ENCODE results near the gene GSPT1.

Gene GSPT1

GRCh38 chr16:11913425-11914079 is 2.2 kb downstream of the GSPT1 start:
- Histone ChIP-seq H3K27me3 (no peaks in the 10 kb centered on the region), H3K27ac (peak overlapping the region; percentile 94; the same call in 1 of the 2 replicates), H3K4me1 (peaks cover 55% of the 10 kb centered on the region), H3K36me3 (peaks cover 18% of the 10 kb centered on the region), H3K4me3 (peak overlapping the region; percentile 98), H3K9me3 (no peaks in the 10 kb centered on the region), H4K20me1 (peaks cover 69% of the 10 kb centered on the region), H3K9ac (peak overlapping the region; percentile 96), H3K4me2 (peak overlapping the region; percentile 86)
- no peak for TF ChIP-seq Cebpa-rat (IDR thresholded peaks at IDR 0.05)

GRCh38 chr16:11909653-11910545 is 5.9 kb downstream of the GSPT1 start:
- TF ChIP-seq Cebpa-rat (IDR thresholded peaks at IDR 0.05), result no peak
- Histone ChIP-seq H3K27me3 (no peaks in the 10 kb centered on the region), H3K4me3 (no peak overlapping the region), H3K4me2 (peak overlapping the region; percentile 35; the same call in 1 of the 2 replicates), H3K4me1 (peaks cover 53% of the 10 kb centered on the region), H3K9me3 (no peaks in the 10 kb centered on the region), H3K9ac (no peak overlapping the region; the same call in 1 of the 2 replicates), H3K27ac (no peak overlapping the region), H4K20me1 (peaks cover 100% of the 10 kb centered on the region), H3K36me3 (peaks cover 49% of the 10 kb centered on the region)

- Histone ChIP-seq H3K4me2 (no peak overlapping the region), H3K27ac (no peak overlapping the region), H3K9me3 (no peaks in the 10 kb centered on the region), H3K27me3 (no peaks in the 10 kb centered on the region), H4K20me1 (peaks cover 100% of the 10 kb centered on the region), H3K4me1 (peaks cover 43% of the 10 kb centered on the region), H3K4me3 (no peak overlapping the region), H3K36me3 (peaks cover 74% of the 10 kb centered on the region), H3K9ac (no peak overlapping the region)
- TF ChIP-seq Cebpa-rat (IDR thresholded peaks at IDR 0.05), result no peak
Measured at GRCh38 chr16:11907160-11907970, 8.4 kb downstream of the GSPT1 start.

- Histone ChIP-seq H3K9me3 (no peaks in the 10 kb centered on the region), H3K27ac (no peak overlapping the region), H3K4me2 (no peak overlapping the region), H3K27me3 (no peaks in the 10 kb centered on the region), H3K4me1 (peaks cover 12% of the 10 kb centered on the region; the same call in 1 of the 2 replicates), H3K36me3 (peaks cover 88% of the 10 kb centered on the region), H3K9ac (no peak overlapping the region), H4K20me1 (peaks cover 100% of the 10 kb centered on the region), H3K4me3 (no peak overlapping the region)
- no peak for TF ChIP-seq Cebpa-rat (IDR thresholded peaks at IDR 0.05)
Measured at GRCh38 chr16:11903906-11904305, 11.8 kb downstream of the GSPT1 start.

GRCh38 chr16:11901091-11901490 is 14.7 kb downstream of the GSPT1 start:
- H3K4me3 ChIP-seq, result no peak overlapping the region
- TF ChIP-seq Cebpa-rat (IDR thresholded peaks at IDR 0.05), result no peak
- H3K9me3 ChIP-seq, result no peaks in the 10 kb centered on the region
- peaks cover 100% of the 10 kb centered on the region for H4K20me1 ChIP-seq
- H3K27me3 ChIP-seq, result no peaks in the 10 kb centered on the region
- peaks cover 21% of the 10 kb centered on the region for H3K4me1 ChIP-seq
- 0 out of 2 replicates have a peak overlapping the region, but pooled peaks have one; percentile 20 for H3K9ac ChIP-seq
- peaks cover 86% of the 10 kb centered on the region for H3K36me3 ChIP-seq
- no peak overlapping the region for H3K4me2 ChIP-seq
- H3K27ac ChIP-seq, result no peak overlapping the region

GRCh38 chr16:11896486-11897176 is 19.1 kb downstream of the GSPT1 start:
- Histone ChIP-seq H3K27ac (no peak overlapping the region), H3K9ac (no peak overlapping the region), H3K4me3 (no peak overlapping the region), H4K20me1 (peaks cover 99% of the 10 kb centered on the region), H3K4me1 (peaks cover 12% of the 10 kb centered on the region), H3K9me3 (no peaks in the 10 kb centered on the region), H3K36me3 (peaks cover 89% of the 10 kb centered on the region), H3K4me2 (peak overlapping the region; percentile 25; the same call in 1 of the 2 replicates), H3K27me3 (no peaks in the 10 kb centered on the region)
- TF ChIP-seq Cebpa-rat (IDR thresholded peaks at IDR 0.05), result no peak

- H3K4me1 ChIP-seq, result peaks cover 12% of the 10 kb centered on the region
- no peak overlapping the region for H3K4me3 ChIP-seq
- no peak overlapping the region for H3K4me2 ChIP-seq
- H3K9ac ChIP-seq, result no peak overlapping the region
- no peak overlapping the region for H3K27ac ChIP-seq
- H4K20me1 ChIP-seq, result peaks cover 78% of the 10 kb centered on the region
- H3K36me3 ChIP-seq, result peaks cover 89% of the 10 kb centered on the region
- H3K27me3 ChIP-seq, result no peaks in the 10 kb centered on the region
- H3K9me3 ChIP-seq, result no peaks in the 10 kb centered on the region
- no peak for TF ChIP-seq Cebpa-rat (IDR thresholded peaks at IDR 0.05)
Measured at GRCh38 chr16:11893571-11893970, 22.2 kb downstream of the GSPT1 start.

- H3K9me3 ChIP-seq, result no peaks in the 10 kb centered on the region
- H3K36me3 ChIP-seq, result peaks cover 92% of the 10 kb centered on the region
- no peak for TF ChIP-seq Cebpa-rat (IDR thresholded peaks at IDR 0.05)
- H3K4me3 ChIP-seq, result no peak overlapping the region
- H3K27ac ChIP-seq, result no peak overlapping the region
- H3K4me2 ChIP-seq, result no peak overlapping the region
- H3K27me3 ChIP-seq, result no peaks in the 10 kb centered on the region
- peaks cover 12% of the 10 kb centered on the region for H3K4me1 ChIP-seq
- peaks cover 76% of the 10 kb centered on the region for H4K20me1 ChIP-seq
- H3K9ac ChIP-seq, result no peak overlapping the region
Measured at GRCh38 chr16:11892761-11893160, 23.0 kb downstream of the GSPT1 start.
